ENCODE data around the gene ZNF749. TPM values are rescaled to one million over a fixed set of nuclear protein-coding genes. Genes with fewer than 3 reads are reported as not detected.

The ZNF749 gene
- total RNA-seq, 1 donor from 2014 or later, result 13.8 TPM

- Histone ChIP-seq H3K4me2 (no peak overlapping the region), H3K27me3 (no peaks in the 10 kb centered on the region), H2AFZ (replicated peaks) (no peak overlapping the region), H4K20me1 (ENCODE audit: low read depth) (no peaks in the 10 kb centered on the region), H3K4me3 (no peak overlapping the region), H3K27ac (no peak overlapping the region), H3F3A (ENCODE audit: low read depth) (no peaks in the 10 kb centered on the region), H3K9ac (no peak overlapping the region), H3K36me3 (no peaks in the 10 kb centered on the region), H3K9me3 (ENCODE audit: low read depth) (no peaks in the 10 kb centered on the region), H3K4me1 (peaks cover 6% of the 10 kb centered on the region), H3K79me2 (ENCODE audit: low read depth) (peaks cover 34% of the 10 kb centered on the region)
- peaks cover 2% of the 10 kb centered on the region for H3K27me3 Mint-ChIP-seq (ENCODE audit: insufficient read depth, low read depth)
- no peak overlapping the region for H3K4me3 Mint-ChIP-seq
- peaks cover 62% of the 10 kb centered on the region for H3K36me3 Mint-ChIP-seq
- H3K27ac Mint-ChIP-seq, result no peak overlapping the region
- DNase-seq (ENCODE audit: low spot score), result no peak
- no peak for TF ChIP-seq EZH2phosphoT487 (IDR thresholded peaks at IDR 0.05)
- no peak for TF ChIP-seq EZH2 (IDR thresholded peaks at IDR 0.05)
- TF ChIP-seq CTCF (IDR thresholded peaks at IDR 0.05), result no peak
- H3K4me1 Mint-ChIP-seq, result peaks cover 5% of the 10 kb centered on the region
- peaks cover 17% of the 10 kb centered on the region for H3K9me3 Mint-ChIP-seq
These were observed 39.4 kb upstream of the ZNF749 start for GRCh38 chr19:57395710-57396109.

- Histone ChIP-seq H4K20me1 (ENCODE audit: low read depth) (no peaks in the 10 kb centered on the region), H3K79me2 (ENCODE audit: low read depth) (peaks cover 7% of the 10 kb centered on the region), H3K9ac (no peak overlapping the region), H3K36me3 (no peaks in the 10 kb centered on the region), H3K9me3 (ENCODE audit: low read depth) (no peaks in the 10 kb centered on the region), H3K4me1 (no peaks in the 10 kb centered on the region), H3F3A (ENCODE audit: low read depth) (no peaks in the 10 kb centered on the region), H3K27ac (no peak overlapping the region), H3K27me3 (no peaks in the 10 kb centered on the region), H3K4me2 (no peak overlapping the region), H3K4me3 (no peak overlapping the region), H2AFZ (replicated peaks) (no peak overlapping the region)
- Mint-ChIP-seq H3K27ac (no peak overlapping the region), H3K27me3 (ENCODE audit: insufficient read depth, low read depth) (peaks cover 2% of the 10 kb centered on the region), H3K9me3 (peaks cover 22% of the 10 kb centered on the region), H3K36me3 (peaks cover 62% of the 10 kb centered on the region), H3K4me1 (no peaks in the 10 kb centered on the region), H3K4me3 (no peak overlapping the region)
- DNase-seq (ENCODE audit: low spot score), result no peak
- no peak for TF ChIP-seq EZH2 (IDR thresholded peaks at IDR 0.05)
- no peak for TF ChIP-seq CTCF (IDR thresholded peaks at IDR 0.05)
- no peak for TF ChIP-seq EZH2phosphoT487 (IDR thresholded peaks at IDR 0.05)
These were observed 36.3 kb upstream of the ZNF749 start for GRCh38 chr19:57398868-57399267.

- Histone ChIP-seq H3K4me3 (no peak overlapping the region), H3K9me3 (ENCODE audit: low read depth) (no peaks in the 10 kb centered on the region), H3K4me2 (no peak overlapping the region), H3K4me1 (no peaks in the 10 kb centered on the region), H3K36me3 (no peaks in the 10 kb centered on the region), H2AFZ (replicated peaks) (no peak overlapping the region), H3K79me2 (ENCODE audit: low read depth) (no peaks in the 10 kb centered on the region), H4K20me1 (ENCODE audit: low read depth) (no peaks in the 10 kb centered on the region), H3K27ac (no peak overlapping the region), H3K9ac (no peak overlapping the region), H3F3A (ENCODE audit: low read depth) (no peaks in the 10 kb centered on the region), H3K27me3 (no peaks in the 10 kb centered on the region)
- TF ChIP-seq CTCF (IDR thresholded peaks at IDR 0.05) (no peak), EZH2phosphoT487 (IDR thresholded peaks at IDR 0.05) (no peak), EZH2 (IDR thresholded peaks at IDR 0.05) (no peak)
- Mint-ChIP-seq H3K4me1 (no peaks in the 10 kb centered on the region), H3K27me3 (ENCODE audit: insufficient read depth, low read depth) (peaks cover 1% of the 10 kb centered on the region), H3K36me3 (peaks cover 23% of the 10 kb centered on the region), H3K4me3 (no peak overlapping the region), H3K9me3 (peaks cover 14% of the 10 kb centered on the region), H3K27ac (no peak overlapping the region)
- DNase-seq (ENCODE audit: low spot score), result no peak
These were observed 31.2 kb upstream of the ZNF749 start for GRCh38 chr19:57403737-57404563.

All from neural progenitor cell (in vitro differentiated cells).